ENCODE data around the gene ATP8B3.

DNA sequence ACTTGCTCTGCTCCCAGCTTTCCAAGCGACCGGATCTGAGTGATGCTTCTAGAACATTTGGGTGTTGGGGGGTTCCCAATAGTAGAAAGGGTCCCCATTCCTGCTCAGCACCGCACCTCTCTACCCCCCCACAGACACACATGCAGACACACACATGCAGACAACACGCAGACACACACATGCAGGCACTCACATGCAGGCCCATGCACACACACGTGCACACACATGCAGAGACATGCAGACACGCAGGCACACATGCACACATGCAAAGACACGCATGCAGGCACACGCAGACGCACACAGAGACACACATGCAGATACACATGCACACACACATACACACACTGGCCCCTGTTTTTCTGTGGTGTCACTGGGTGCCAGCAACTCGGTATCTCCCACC lies 34.9 kb downstream of the ATP8B3 start:
- TF ChIP-seq POLR2A (IDR thresholded peaks at IDR 0.05), result no peak
- TF ChIP-seq, protein P1, sequence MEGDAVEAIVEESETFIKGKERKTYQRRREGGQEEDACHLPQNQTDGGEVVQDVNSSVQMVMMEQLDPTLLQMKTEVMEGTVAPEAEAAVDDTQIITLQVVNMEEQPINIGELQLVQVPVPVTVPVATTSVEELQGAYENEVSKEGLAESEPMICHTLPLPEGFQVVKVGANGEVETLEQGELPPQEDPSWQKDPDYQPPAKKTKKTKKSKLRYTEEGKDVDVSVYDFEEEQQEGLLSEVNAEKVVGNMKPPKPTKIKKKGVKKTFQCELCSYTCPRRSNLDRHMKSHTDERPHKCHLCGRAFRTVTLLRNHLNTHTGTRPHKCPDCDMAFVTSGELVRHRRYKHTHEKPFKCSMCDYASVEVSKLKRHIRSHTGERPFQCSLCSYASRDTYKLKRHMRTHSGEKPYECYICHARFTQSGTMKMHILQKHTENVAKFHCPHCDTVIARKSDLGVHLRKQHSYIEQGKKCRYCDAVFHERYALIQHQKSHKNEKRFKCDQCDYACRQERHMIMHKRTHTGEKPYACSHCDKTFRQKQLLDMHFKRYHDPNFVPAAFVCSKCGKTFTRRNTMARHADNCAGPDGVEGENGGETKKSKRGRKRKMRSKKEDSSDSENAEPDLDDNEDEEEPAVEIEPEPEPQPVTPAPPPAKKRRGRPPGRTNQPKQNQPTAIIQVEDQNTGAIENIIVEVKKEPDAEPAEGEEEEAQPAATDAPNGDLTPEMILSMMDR (IDR thresholded peaks at IDR 0.05), result no peak

Data from heart left ventricle (tissue), 13 donors.